HepG2 (cell line): Measurements from ENCODE around the gene SLC11A1. TPM values are rescaled to one million over a fixed set of nuclear protein-coding genes. Genes with fewer than 3 reads are reported as not detected.

Experiments
- AGO1 ChIP-seq: fragments of 200-400 bp; formaldehyde crosslinking; IDR thresholded peaks from 2 replicates; pipeline ENCODE4 v1.6.1; 2017; ENCODE audit warnings: mild to moderate bottlenecking, low read depth, low read length, moderate library complexity; ENCODE audit not compliant: poor library complexity, severe bottlenecking
- ARID4A ChIP-seq: sonication (generic); formaldehyde crosslinking; IDR thresholded peaks from 2 replicates; pipeline ENCODE4 v1.5.0; 2020; ENCODE audit warnings: mild to moderate bottlenecking, missing genetic modification reagents, borderline replicate concordance
- ARNT2 ChIP-seq: sonication (generic); formaldehyde crosslinking; IDR thresholded peaks from 2 replicates; pipeline ENCODE4 v1.8.0; 2022; ENCODE audit warnings: mild to moderate bottlenecking, low read depth, missing genetic modification reagents, moderate library complexity
- CCDC6 ChIP-seq: sonication (generic); formaldehyde crosslinking; IDR thresholded peaks from 2 replicates; pipeline ENCODE4 v1.8.1; 2022; ENCODE audit warnings: mild to moderate bottlenecking, missing genetic modification reagents, moderate library complexity
- CREB3 ChIP-seq: sonication (generic); formaldehyde crosslinking; IDR thresholded peaks from 2 replicates; pipeline ENCODE4 v1.5.0; 2020; ENCODE audit warnings: missing genetic modification reagents
- KLF9 ChIP-seq: IDR thresholded peaks from 2 replicates; pipeline ENCODE4 v1.6.1; 2016; ENCODE audit warnings: low read depth
- KMT2B ChIP-seq: IDR thresholded peaks from 2 replicates; pipeline ENCODE4 v1.6.1; 2016; ENCODE audit warnings: missing genetic modification reagents, missing compliant biosample characterization
- NCOA2 ChIP-seq: sonication (generic); formaldehyde crosslinking; IDR thresholded peaks from 2 replicates; pipeline ENCODE4 v1.8.0; 2022; ENCODE audit warnings: inconsistent platforms
- SMARCE1 ChIP-seq: fragments of 450-650 bp; IDR thresholded peaks from 2 replicates; pipeline ENCODE4 v1.6.1; 2017; ENCODE audit warnings: borderline replicate concordance
- SMC3 ChIP-seq: IDR thresholded peaks from 2 replicates; pipeline ENCODE4 v1.6.1; 2011; ENCODE audit warnings: low read length, improper control_type of control experiment
- TEAD3 ChIP-seq: optimal IDR thresholded peaks from 2 replicates; pipeline ENCODE3; 2016; ENCODE audit warnings: borderline replicate concordance
- TOPORS ChIP-seq: sonication (generic); formaldehyde crosslinking; IDR thresholded peaks from 2 replicates; pipeline ENCODE4 v1.8.0; 2023; ENCODE audit warnings: mild to moderate bottlenecking, missing genetic modification reagents
- ZNF292 ChIP-seq: sonication (generic); formaldehyde crosslinking; IDR thresholded peaks from 2 replicates; pipeline ENCODE4 v1.8.1; 2022; ENCODE audit warnings: mild to moderate bottlenecking, low read depth, missing genetic modification reagents, borderline replicate concordance
- ZNF317 ChIP-seq: sonication (generic); formaldehyde crosslinking; IDR thresholded peaks from 2 replicates; pipeline ENCODE4 v1.5.0; 2020; ENCODE audit warnings: mild to moderate bottlenecking, missing genetic modification reagents
- ZNF431 ChIP-seq: sonication (generic); formaldehyde crosslinking; IDR thresholded peaks from 2 replicates; pipeline ENCODE4 v1.9.0; 2022; ENCODE audit warnings: missing genetic modification reagents, low read depth, mild to moderate bottlenecking, borderline replicate concordance
- ZNF513 ChIP-seq: sonication (generic); formaldehyde crosslinking; conservative IDR thresholded peaks from 2 replicates; pipeline ENCODE4 v1.5.0; 2020; ENCODE audit warnings: missing genetic modification reagents
- ZNF607 ChIP-seq: sonication (generic); formaldehyde crosslinking; IDR thresholded peaks from 2 replicates; pipeline ENCODE4 v1.5.1; 2020; ENCODE audit warnings: missing genetic modification reagents, mild to moderate bottlenecking, borderline replicate concordance
- ZNF766 ChIP-seq: sonication (generic); formaldehyde crosslinking; IDR thresholded peaks from 2 replicates; pipeline ENCODE4 v1.5.0; 2020; ENCODE audit warnings: missing genetic modification reagents, borderline replicate concordance
- ZNF788 ChIP-seq: sonication (generic); formaldehyde crosslinking; IDR thresholded peaks from 2 replicates; pipeline ENCODE4 v1.5.0; 2020; ENCODE audit warnings: mild to moderate bottlenecking, missing genetic modification reagents, borderline replicate concordance
- polyA plus RNA-seq, 8 experiments: library from polyadenylated mRNA; depleted of rRNA in 3 of 8; stranded (reverse) in 7 of 8; unstranded in 1 of 8; fragments of >200 nt; fragmentation: Illumina TruSeq in 4 of 8; extraction: Trizol in 4 of 8; gene quantifications; 2 replicates each; pipeline versions ENCODE4 v1.2.1 to v1.2.3, GENCODE V29; 2011 to 2016; ENCODE audit warnings: low read depth in 4 of 8, missing spikeins in 1 of 8, mixed read lengths in 1 of 8; ENCODE audit not compliant: insufficient read depth in 1 of 8
- total RNA-seq, 5 experiments: library from RNA; depleted of rRNA; stranded (reverse); fragments of >200 nt; fragmentation: Illumina TruSeq; extraction: Trizol; gene quantifications; 2 replicates each; pipeline ENCODE4 v1.2.3, GENCODE V29; 2016; ENCODE audit warnings: low read depth in 1 of 5
- TF ChIP-seq, protein P1 (sequence below): sonication (generic); formaldehyde crosslinking; IDR thresholded peaks from 2 replicates; pipeline ENCODE4 v1.4.0; 2020; ENCODE audit warnings: mild to moderate bottlenecking, missing genetic modification reagents

SLC11A1 gene
- total and polyA plus RNA-seq, 2 of the 13 experiments (the other 11 are each of a cell fraction or from before 2014, with no cell fraction given) = 0.33 to 2.3 TPM

GRCh38 chr2:218400167-218400929, 18.3 kb downstream of the SLC11A1 start (continued):
- TF ChIP-seq CREB3 (no peak), AGO1 (peak; percentile 75), KLF9 (CRISPR knock-in tag) (peak; percentile 87; the same call in 1 of the 2 replicates), SMARCE1 (no peak), ZNF766 (CRISPR knock-in tag) (no peak), ARNT2 (CRISPR knock-in tag) (no peak), ZNF788 (CRISPR knock-in tag) (peak; percentile 18; the same call in 1 of the 2 replicates), ZNF292 (CRISPR knock-in tag) (peak; percentile 17; the same call in 1 of the 2 replicates), CCDC6 (CRISPR knock-in tag) (peak; percentile 60; the same call in 1 of the 2 replicates), SMC3 (no peak), TEAD3 (CRISPR knock-in tag) (no peak), ZNF317 (CRISPR knock-in tag) (peak; percentile 88), TOPORS (CRISPR knock-in tag) (peak; percentile 72), ZNF431 (CRISPR knock-in tag) (peak; percentile 61; the same call in 1 of the 2 replicates), NCOA2 (CRISPR knock-in tag) (no peak), KMT2B (CRISPR knock-in tag) (no peak), ZNF607 (CRISPR knock-in tag) (0 out of 2 replicates have a peak, but pooled peaks have one; percentile 64), ARID4A (CRISPR knock-in tag) (peak; percentile 70; the same call in 1 of the 2 replicates), ZNF513 (no peak)
- TF ChIP-seq, protein P1, sequence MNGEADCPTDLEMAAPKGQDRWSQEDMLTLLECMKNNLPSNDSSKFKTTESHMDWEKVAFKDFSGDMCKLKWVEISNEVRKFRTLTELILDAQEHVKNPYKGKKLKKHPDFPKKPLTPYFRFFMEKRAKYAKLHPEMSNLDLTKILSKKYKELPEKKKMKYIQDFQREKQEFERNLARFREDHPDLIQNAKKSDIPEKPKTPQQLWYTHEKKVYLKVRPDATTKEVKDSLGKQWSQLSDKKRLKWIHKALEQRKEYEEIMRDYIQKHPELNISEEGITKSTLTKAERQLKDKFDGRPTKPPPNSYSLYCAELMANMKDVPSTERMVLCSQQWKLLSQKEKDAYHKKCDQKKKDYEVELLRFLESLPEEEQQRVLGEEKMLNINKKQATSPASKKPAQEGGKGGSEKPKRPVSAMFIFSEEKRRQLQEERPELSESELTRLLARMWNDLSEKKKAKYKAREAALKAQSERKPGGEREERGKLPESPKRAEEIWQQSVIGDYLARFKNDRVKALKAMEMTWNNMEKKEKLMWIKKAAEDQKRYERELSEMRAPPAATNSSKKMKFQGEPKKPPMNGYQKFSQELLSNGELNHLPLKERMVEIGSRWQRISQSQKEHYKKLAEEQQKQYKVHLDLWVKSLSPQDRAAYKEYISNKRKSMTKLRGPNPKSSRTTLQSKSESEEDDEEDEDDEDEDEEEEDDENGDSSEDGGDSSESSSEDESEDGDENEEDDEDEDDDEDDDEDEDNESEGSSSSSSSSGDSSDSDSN = peak; percentile 58
